A673 (cell line): ENCODE data around the gene PALD1. TPM values are rescaled to one million over a fixed set of nuclear protein-coding genes. Genes with fewer than 3 reads are reported as not detected.

Source experiments
- BruUV-seq: library from RNA; stranded (reverse); fragments of 400-500 nt; replicated peaks from 2 replicates; lab custom pipeline; 2021; lab: Mats Ljungman, UMichigan
- CTCF ChIA-PET: fragments of 300-600 bp; sonication (Branson Sonifier 250); formaldehyde crosslinking; loops from one replicate; lab custom pipeline; 2022; ENCODE audit warnings: antibody characterized with exemption; lab: Charles Lee
- POLR2A ChIA-PET: fragments of 300-600 bp; sonication (Branson Sonifier 250); formaldehyde crosslinking; loops from one replicate; lab custom pipeline; 2022; ENCODE audit warnings: antibody characterized with exemption; ENCODE audit not compliant: low non-redundant PET; lab: Charles Lee
- DNase-seq: peaks from one replicate; pipeline ENCODE4 v3.0.0-alpha.2; 2015; ENCODE audit warnings: low spot score
- H3K27ac ChIP-seq: fragments of 200-600 bp; sonication (generic); 2 replicates; pipeline ENCODE4 v1.5.1; 2016; ENCODE audit warnings: mixed run types, low read depth, mild to moderate bottlenecking, mixed read lengths, antibody characterized with exemption, low read length; ENCODE audit not compliant: poor library complexity, severe bottlenecking
- H3K27me3 ChIP-seq: fragments of 200-600 bp; sonication (generic); replicated peaks from 2 replicates; pipeline ENCODE4 v1.6.1; 2017; ENCODE audit warnings: mixed run types, low read depth, mild to moderate bottlenecking, mixed read lengths, antibody characterized with exemption, low read length; ENCODE audit not compliant: insufficient read depth, poor library complexity
- H3K36me3 ChIP-seq: fragments of 200-600 bp; sonication (generic); 2 replicates; pipeline ENCODE4 v1.6.1; 2016; ENCODE audit warnings: mixed run types, mild to moderate bottlenecking, mixed read lengths, antibody characterized with exemption, low read length; ENCODE audit not compliant: insufficient read depth, poor library complexity, severe bottlenecking
- H3K4me1 ChIP-seq: fragments of 200-600 bp; sonication (generic); 2 replicates; pipeline ENCODE4 v1.6.1; 2017; ENCODE audit warnings: mixed run types, mild to moderate bottlenecking, mixed read lengths, antibody characterized with exemption, low read length; ENCODE audit not compliant: insufficient read depth, poor library complexity, severe bottlenecking
- H3K4me3 ChIP-seq: fragments of 200-600 bp; sonication (generic); 2 replicates; pipeline ENCODE4 v1.5.1; 2016; ENCODE audit warnings: low read depth, mixed run types, mild to moderate bottlenecking, mixed read lengths, low read length; ENCODE audit not compliant: poor library complexity, severe bottlenecking
- H3K9me3 ChIP-seq: fragments of 200-600 bp; sonication (generic); 2 replicates; pipeline ENCODE4 v1.6.1; 2016; ENCODE audit warnings: mixed run types, low read depth, mild to moderate bottlenecking, mixed read lengths, antibody characterized with exemption, low read length; ENCODE audit not compliant: poor library complexity, severe bottlenecking
- CTCF ChIP-seq: fragments of 300-800, 200-600 bp; sonication (generic); conservative IDR thresholded peaks from 2 replicates; pipeline ENCODE4 v1.5.1; 2017; ENCODE audit warnings: low read depth, mild to moderate bottlenecking, antibody characterized with exemption, low read length, moderate library complexity, mixed read lengths
- EZH2 ChIP-seq: fragments of 200-600 bp; sonication (generic); IDR thresholded peaks from 2 replicates; pipeline ENCODE4 v1.6.1; 2017; ENCODE audit warnings: borderline replicate concordance, low read depth, mild to moderate bottlenecking, mixed read lengths, antibody characterized with exemption, low read length; ENCODE audit not compliant: poor library complexity, severe bottlenecking
- intact Hi-C: fragments of 100-400 bp; cut with micrococcal nuclease; formaldehyde crosslinking; loops from one replicate; pipeline ENCODE4 v1.10.0; 2022; ENCODE audit not compliant: unreplicated experiment
- total RNA-seq: library from RNA; stranded (reverse); gene quantifications from 2 replicates; pipeline ENCODE4 v1.2.3, GENCODE V29; 2021

The PALD1 gene
- total RNA-seq, 1 experiment from 2014 or later = 9.0 TPM

GRCh38 chr10:70435241-70436085 lies 43.1 kb upstream of the PALD1 start:
- ChIA-PET CTCF (no interaction called here), POLR2A (no interaction called here)
- TF ChIP-seq EZH2 (no peak), CTCF (no peak)
- BruUV-seq = no TSS peak
- DNase-seq = no peak
- H3K27me3 ChIP-seq = peaks cover 13% of the 10 kb centered on the region
- H3K36me3 ChIP-seq = no peaks in the 10 kb centered on the region
- no peaks in the 10 kb centered on the region for H3K9me3 ChIP-seq
- no peaks in the 10 kb centered on the region for H3K4me1 ChIP-seq
- intact Hi-C loops = no loop called here
- H3K27ac ChIP-seq = no peak overlapping the region
- no peak overlapping the region for H3K4me3 ChIP-seq

GRCh38 chr10:70437721-70438120 lies 40.8 kb upstream of the PALD1 start:
- Histone ChIP-seq H3K4me1 (peaks cover 7% of the 10 kb centered on the region), H3K4me3 (no peak overlapping the region), H3K27ac (no peak overlapping the region), H3K27me3 (peaks cover 33% of the 10 kb centered on the region), H3K9me3 (no peaks in the 10 kb centered on the region), H3K36me3 (no peaks in the 10 kb centered on the region)
- intact Hi-C loops = no loop called here
- TF ChIP-seq EZH2 = no peak
- TF ChIP-seq CTCF = no peak
- ChIA-PET POLR2A (no interaction called here), CTCF (no interaction called here)
- no peak for DNase-seq
- no TSS peak for BruUV-seq

DNA sequence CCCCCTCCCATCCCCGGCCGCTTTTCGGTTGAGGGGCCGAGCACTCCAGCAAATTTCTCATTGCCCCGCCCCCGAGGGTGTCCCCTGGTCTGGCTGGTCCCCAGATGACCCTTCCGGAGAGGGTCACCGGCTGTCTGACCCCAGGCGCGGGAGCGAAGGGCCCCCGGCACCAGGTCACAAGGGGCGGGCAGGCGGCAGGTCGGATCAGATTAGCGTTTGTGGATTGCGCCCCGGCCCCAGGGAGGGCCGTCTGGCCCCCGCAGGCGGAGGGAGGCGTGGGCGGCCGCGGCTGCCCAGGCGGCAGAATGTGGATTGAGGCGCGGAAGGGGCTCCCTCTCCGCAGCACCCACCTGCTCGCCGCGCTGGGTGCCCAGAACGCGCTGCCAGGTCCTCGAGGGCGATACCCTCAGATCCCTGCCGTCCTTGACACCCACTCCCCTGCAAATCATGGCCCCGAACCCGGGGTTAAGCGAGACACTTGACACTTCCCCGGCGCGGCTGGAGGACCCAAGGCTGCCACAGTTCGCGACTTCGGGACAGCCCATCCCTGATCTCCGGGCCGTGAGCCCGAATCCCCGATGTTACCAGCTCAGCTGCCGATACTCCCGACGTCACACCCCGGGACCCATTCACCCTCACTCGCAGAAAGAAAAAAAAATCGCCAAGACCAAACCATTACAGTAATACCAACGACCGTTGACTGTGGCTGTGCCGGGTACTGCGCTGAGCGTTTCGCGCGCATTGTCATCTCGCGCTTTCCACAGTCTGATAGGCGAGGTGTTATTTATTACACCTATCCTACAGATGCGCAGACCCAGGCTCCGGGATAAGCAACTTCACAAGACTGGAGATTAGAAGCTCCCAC lies 38.0 kb upstream of the PALD1 start:
- Histone ChIP-seq H3K27me3 (peaks cover 33% of the 10 kb centered on the region), H3K4me3 (peak overlapping the region; percentile 35), H3K36me3 (no peaks in the 10 kb centered on the region), H3K27ac (no peak overlapping the region), H3K9me3 (no peaks in the 10 kb centered on the region), H3K4me1 (peaks cover 7% of the 10 kb centered on the region)
- intact Hi-C loops = no loop called here
- CTCF ChIA-PET = no interaction called here
- no TSS peak for BruUV-seq
- DNase-seq = no peak
- no peak for TF ChIP-seq CTCF
- no peak for TF ChIP-seq EZH2
- POLR2A ChIA-PET = no interaction called here
